Measurements from ENCODE around the gene LIPC. TPM values are rescaled to one million over a fixed set of nuclear protein-coding genes. Genes with fewer than 3 reads are reported as not detected.

Gene LIPC
- total and polyA plus RNA-seq, 2 of the 4 experiments (the other 2 are of a cell fraction) = 0.07 TPM; not detected in 1

DNA sequence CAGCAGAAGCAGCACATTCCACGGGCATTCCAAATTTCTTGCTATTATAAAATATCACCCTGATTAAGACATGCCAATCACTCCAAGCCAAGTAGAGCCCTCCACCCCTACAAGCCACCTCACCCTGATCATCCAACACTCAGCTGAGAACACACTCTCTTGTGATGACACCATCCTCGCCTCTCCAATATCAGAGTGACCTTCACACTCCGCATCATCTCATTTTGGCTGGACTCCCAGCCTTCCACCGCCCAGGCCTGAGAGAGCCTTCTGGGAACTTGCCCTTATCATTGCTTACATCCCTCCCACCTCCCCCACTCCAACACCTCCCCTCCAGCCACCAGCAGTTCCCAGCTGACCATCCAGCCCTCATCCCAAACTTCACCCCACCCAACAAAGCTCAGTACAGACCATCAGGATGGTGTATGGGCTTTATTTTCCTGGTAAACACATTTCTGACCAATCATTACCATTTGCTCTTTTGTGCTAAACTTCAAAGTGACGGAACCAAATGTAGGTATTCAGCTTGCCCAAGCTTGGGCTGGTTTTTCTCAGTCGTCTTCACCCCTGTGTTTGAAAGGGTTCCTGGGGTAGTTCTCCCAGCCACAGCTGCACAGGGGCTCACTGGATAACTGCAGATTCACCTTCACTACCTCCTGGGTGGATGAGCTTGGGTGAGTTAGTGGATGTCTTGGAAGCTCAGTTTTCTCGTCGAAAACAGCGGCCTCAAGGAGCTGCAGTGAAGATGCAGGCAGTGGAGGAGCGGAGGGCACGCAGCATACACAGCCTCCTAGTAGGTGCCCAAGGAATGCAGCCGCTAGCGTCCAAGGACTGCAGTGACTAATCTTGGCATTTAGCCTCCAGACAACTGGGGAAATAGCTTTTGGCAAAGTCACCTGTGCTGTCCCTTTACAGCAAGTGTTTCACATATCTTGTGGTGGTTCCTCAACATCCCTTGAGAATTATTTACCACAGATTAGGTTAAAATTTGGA, 115.1 kb downstream of the LIPC start:
- in situ Hi-C loops (cut with MboI; ENCODE audit: low sequenced_read_pairs) (no loop called here), intact Hi-C loops (cut with micrococcal nuclease) (loop anchor here (5.0 kb wide), 1 partner anchor 75 kb away; no protein-coding TSS in a partner anchor), dilution Hi-C loops (cut with HindIII; ENCODE audit: low sequenced_read_pairs, unreplicated experiment) (no loop called here)
- Histone ChIP-seq H3K56ac (ENCODE audit: extremely low read depth, insufficient read depth, low read length) (peak overlapping the region; percentile 34; the same call in 1 of the 2 replicates), H3K4ac (ENCODE audit: low read depth, low read length) (peak overlapping the region; percentile 92), H4K20me1 (ENCODE audit: insufficient read depth, low read length) (no peaks in the 10 kb centered on the region), H3K27ac (ENCODE audit: insufficient read depth, low read length) (peak overlapping the region; percentile 48), H3K18ac (ENCODE audit: low read depth, low read length) (peak overlapping the region; percentile 65), H2BK20ac (ENCODE audit: low read depth, low read length) (peak overlapping the region; percentile 93), H3K9me3 (ENCODE audit: control insufficient read depth, insufficient read depth, low read length) (no peaks in the 10 kb centered on the region), H2BK120ac (ENCODE audit: low read depth, low read length) (peak overlapping the region; percentile 86), H4K5ac (ENCODE audit: low read depth, low read length) (peak overlapping the region; percentile 46; the same call in 1 of the 2 replicates), H2BK15ac (ENCODE audit: low read depth, low read length) (peak overlapping the region; percentile 64; the same call in 2 of the 3 replicates), H2AFZ (replicated peaks; ENCODE audit: low read length, poor library complexity) (peak overlapping the region; percentile 75), H2AK5ac (ENCODE audit: low read depth, low read length) (peak overlapping the region; percentile 89), H3K4me1 (ENCODE audit: control insufficient read depth, insufficient read depth, low read length) (peaks cover 34% of the 10 kb centered on the region), H3K9ac (ENCODE audit: low read depth, low read length) (no peak overlapping the region), H3K36me3 (ENCODE audit: control insufficient read depth, insufficient read depth, low read length) (no peaks in the 10 kb centered on the region), H3K14ac (replicated peaks; ENCODE audit: low read depth, low read length) (peak overlapping the region; percentile 59; the same call in 1 of the 2 replicates), H4K91ac (ENCODE audit: insufficient read depth, low read depth, low read length) (peak overlapping the region; percentile 82), H2BK5ac (ENCODE audit: low read depth, low read length, poor library complexity, severe bottlenecking) (peak overlapping the region; percentile 87), H2AK9ac (replicated peaks; ENCODE audit: low read depth, low read length, poor library complexity) (peak overlapping the region; percentile 43), H4K8ac (ENCODE audit: low read depth in 2 of 2, low read length in 2 of 2) (peak overlapping the region; percentile 10 to 76; a peak in 3 of 4 replicates), H3K9me1 (ENCODE audit: insufficient read depth, low read length) (peaks cover 26% of the 10 kb centered on the region), H3K4me2 (ENCODE audit: low read depth, low read length) (peak overlapping the region; percentile 40; the same call in 1 of the 2 replicates), H3K27me3 (ENCODE audit: control insufficient read depth, insufficient read depth, low read length) (peaks cover 4% of the 10 kb centered on the region; the same call in 1 of the 2 replicates), H3K4me3 (ENCODE audit: insufficient read depth, low read depth, low read length) (no peak overlapping the region), H3K79me1 (ENCODE audit: low read depth in 1 of 2, low read length in 2 of 2) (no peaks in the 10 kb centered on the region), H3K23ac (ENCODE audit: low read depth, low read length) (peak overlapping the region; percentile 79)
- ChIA-PET POLR2A (ENCODE audit: unreplicated experiment) (interaction anchor here (0.5 kb wide), 1 partner anchor 312 kb away, joined by 6 read pairs; no protein-coding TSS in a partner anchor), CTCF (interaction anchor here (0.6 to 1.3 kb wide), 4 partner anchors 11 to 319 kb away, joined by 3 to 5 read pairs (median 4); no protein-coding TSS in a partner anchor)
- DNase-seq (peak; percentile 91), ATAC-seq (ENCODE audit: low read depth) (peak; percentile 38)
- WGBS, 2 experiments (ENCODE audit: extremely low coverage in 2 of 2, insufficient read length in 1 of 2) = 22% methylated on average over 8 of the region's 13 CpGs; no CpG with 5 or more reads in 1 of the 2 experiments
- no TSS peak for BruUV-seq (replicated peaks)
- TF ChIP-seq, protein P1, sequence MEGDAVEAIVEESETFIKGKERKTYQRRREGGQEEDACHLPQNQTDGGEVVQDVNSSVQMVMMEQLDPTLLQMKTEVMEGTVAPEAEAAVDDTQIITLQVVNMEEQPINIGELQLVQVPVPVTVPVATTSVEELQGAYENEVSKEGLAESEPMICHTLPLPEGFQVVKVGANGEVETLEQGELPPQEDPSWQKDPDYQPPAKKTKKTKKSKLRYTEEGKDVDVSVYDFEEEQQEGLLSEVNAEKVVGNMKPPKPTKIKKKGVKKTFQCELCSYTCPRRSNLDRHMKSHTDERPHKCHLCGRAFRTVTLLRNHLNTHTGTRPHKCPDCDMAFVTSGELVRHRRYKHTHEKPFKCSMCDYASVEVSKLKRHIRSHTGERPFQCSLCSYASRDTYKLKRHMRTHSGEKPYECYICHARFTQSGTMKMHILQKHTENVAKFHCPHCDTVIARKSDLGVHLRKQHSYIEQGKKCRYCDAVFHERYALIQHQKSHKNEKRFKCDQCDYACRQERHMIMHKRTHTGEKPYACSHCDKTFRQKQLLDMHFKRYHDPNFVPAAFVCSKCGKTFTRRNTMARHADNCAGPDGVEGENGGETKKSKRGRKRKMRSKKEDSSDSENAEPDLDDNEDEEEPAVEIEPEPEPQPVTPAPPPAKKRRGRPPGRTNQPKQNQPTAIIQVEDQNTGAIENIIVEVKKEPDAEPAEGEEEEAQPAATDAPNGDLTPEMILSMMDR (conservative IDR thresholded peaks at IDR 0.05; ENCODE audit: low read depth, low read length) = no peak
- TF ChIP-seq CEBPB (IDR thresholded peaks at IDR 0.05; ENCODE audit: low read depth, low read length) = peak; percentile 52; the same call in 1 of the 2 replicates
- TF ChIP-seq NFE2L2 (IDR thresholded peaks at IDR 0.05; ENCODE audit: low read depth, low read length) = no peak
- no peak for TF ChIP-seq SMC3 (IDR thresholded peaks at IDR 0.05; ENCODE audit: low read depth, low read length)
- peak; percentile 74 for TF ChIP-seq RCOR1 (IDR thresholded peaks at IDR 0.05; ENCODE audit: insufficient replicate concordance, low read length)
- TF ChIP-seq MAZ (IDR thresholded peaks at IDR 0.05; ENCODE audit: borderline replicate concordance, low read depth, low read length) = no peak
- no peak for TF ChIP-seq MXI1 (IDR thresholded peaks at IDR 0.05; ENCODE audit: borderline replicate concordance, low read depth, low read length)
- TF ChIP-seq RFX5 (IDR thresholded peaks at IDR 0.05; ENCODE audit: low read depth, low read length) = no peak
- peak; percentile 34; the same call in 1 of the 2 replicates for TF ChIP-seq RAD21 (IDR thresholded peaks at IDR 0.05; ENCODE audit: low read length)
- TF ChIP-seq MAFK (IDR thresholded peaks at IDR 0.05; ENCODE audit: low read depth, low read length) = no peak
- peak; percentile 68 for TF ChIP-seq FOS (IDR thresholded peaks at IDR 0.05; ENCODE audit: low read depth, low read length)
- TF ChIP-seq, protein P2, sequence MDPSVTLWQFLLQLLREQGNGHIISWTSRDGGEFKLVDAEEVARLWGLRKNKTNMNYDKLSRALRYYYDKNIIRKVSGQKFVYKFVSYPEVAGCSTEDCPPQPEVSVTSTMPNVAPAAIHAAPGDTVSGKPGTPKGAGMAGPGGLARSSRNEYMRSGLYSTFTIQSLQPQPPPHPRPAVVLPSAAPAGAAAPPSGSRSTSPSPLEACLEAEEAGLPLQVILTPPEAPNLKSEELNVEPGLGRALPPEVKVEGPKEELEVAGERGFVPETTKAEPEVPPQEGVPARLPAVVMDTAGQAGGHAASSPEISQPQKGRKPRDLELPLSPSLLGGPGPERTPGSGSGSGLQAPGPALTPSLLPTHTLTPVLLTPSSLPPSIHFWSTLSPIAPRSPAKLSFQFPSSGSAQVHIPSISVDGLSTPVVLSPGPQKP (IDR thresholded peaks at IDR 0.05; ENCODE audit: borderline replicate concordance, low read depth, low read length) = no peak
- TF ChIP-seq BHLHE40 (IDR thresholded peaks at IDR 0.05; ENCODE audit: low read depth, low read length) = peak; percentile 70
- no peak for TF ChIP-seq POLR2A (IDR thresholded peaks at IDR 0.05; ENCODE audit: low read depth, low read length)

Data from IMR-90 (cell line).